ENCODE measurements around the gene CLIC4. TPM values are rescaled to one million over a fixed set of nuclear protein-coding genes. Genes with fewer than 3 reads are reported as not detected.
"Not testable (repeated sequence)": the region's sequence is repeated elsewhere in the genome, so short reads cannot be mapped to it uniquely, and the experiment has no call there.

Gene CLIC4
- total RNA-seq, 4 donors from 2014 or later, result 53.0 to 151 (median 95.3) TPM

DNA sequence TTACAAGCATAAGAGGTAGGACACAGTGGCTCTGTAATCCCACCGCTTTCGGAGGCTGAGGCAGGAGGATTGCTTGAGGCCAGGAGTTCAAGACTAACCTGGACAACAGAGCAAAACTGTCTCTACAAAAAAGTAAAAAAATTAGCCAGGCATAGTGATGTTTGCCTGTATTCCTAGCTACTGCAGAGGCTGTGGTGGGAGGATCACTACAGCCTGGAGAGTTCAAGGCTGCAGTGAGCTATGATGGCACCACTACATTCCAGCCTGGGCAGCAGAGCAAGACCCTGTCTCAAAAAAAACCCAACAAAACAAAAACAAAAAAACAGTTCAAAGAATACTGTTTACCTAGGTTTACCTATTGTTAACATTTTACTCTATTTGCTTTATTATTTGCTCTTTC, 37.4 kb downstream of the CLIC4 start:
- intact Hi-C loops (cut with DNase I), result no loop called here
- 91 to 97% methylated on average over 2 of the region's 2 CpGs for WGBS, 2 donors
- Histone ChIP-seq H3K9me3 (no peaks in the 10 kb centered on the region), H3K36me3 (no peaks in the 10 kb centered on the region), H3K4me3 (replicated peaks in 1 of 3) (no peak overlapping the region), H3K27me3 (no peaks in the 10 kb centered on the region), H3K27ac (no peak overlapping the region), H3K4me1 (peaks cover 0 to 5% of the 10 kb centered on the region in 2 donors)
- TF ChIP-seq, protein P1, sequence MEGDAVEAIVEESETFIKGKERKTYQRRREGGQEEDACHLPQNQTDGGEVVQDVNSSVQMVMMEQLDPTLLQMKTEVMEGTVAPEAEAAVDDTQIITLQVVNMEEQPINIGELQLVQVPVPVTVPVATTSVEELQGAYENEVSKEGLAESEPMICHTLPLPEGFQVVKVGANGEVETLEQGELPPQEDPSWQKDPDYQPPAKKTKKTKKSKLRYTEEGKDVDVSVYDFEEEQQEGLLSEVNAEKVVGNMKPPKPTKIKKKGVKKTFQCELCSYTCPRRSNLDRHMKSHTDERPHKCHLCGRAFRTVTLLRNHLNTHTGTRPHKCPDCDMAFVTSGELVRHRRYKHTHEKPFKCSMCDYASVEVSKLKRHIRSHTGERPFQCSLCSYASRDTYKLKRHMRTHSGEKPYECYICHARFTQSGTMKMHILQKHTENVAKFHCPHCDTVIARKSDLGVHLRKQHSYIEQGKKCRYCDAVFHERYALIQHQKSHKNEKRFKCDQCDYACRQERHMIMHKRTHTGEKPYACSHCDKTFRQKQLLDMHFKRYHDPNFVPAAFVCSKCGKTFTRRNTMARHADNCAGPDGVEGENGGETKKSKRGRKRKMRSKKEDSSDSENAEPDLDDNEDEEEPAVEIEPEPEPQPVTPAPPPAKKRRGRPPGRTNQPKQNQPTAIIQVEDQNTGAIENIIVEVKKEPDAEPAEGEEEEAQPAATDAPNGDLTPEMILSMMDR (IDR thresholded peaks at IDR 0.05), result no peak
- no peak for TF ChIP-seq POLR2A (IDR thresholded peaks at IDR 0.05)
- DNase-seq, result no peak

DNA sequence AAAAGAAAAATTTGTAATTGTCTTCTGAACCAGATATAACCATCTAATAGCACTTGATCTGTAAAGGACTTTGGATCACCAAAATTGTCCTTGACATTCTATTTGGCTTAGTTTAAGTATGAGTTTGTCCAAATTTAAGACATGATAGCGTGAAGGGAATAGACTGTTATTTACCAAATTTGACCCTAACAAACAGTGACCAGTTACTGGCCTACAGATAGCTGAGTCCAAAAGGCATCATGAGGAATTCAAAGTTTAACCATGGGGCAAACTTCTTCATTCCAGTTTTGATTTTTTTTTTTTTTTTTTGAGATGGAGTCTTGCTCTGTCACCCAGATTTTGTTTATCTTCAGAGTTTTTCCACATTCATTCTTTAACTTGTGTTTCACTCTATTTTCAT, 38.5 kb downstream of the CLIC4 start:
- TF ChIP-seq, protein P1 (IDR thresholded peaks at IDR 0.05), result no peak
- no peak for TF ChIP-seq POLR2A (IDR thresholded peaks at IDR 0.05)
- Histone ChIP-seq H3K27ac (no peak overlapping the region), H3K9me3 (no peaks in the 10 kb centered on the region), H3K27me3 (no peaks in the 10 kb centered on the region), H3K4me1 (peaks cover 0 to 5% of the 10 kb centered on the region in 2 donors), H3K4me3 (replicated peaks in 1 of 3) (no peak overlapping the region), H3K36me3 (no peaks in the 10 kb centered on the region)
- intact Hi-C loops (cut with DNase I), result no loop called here
- 81 to 91% methylated on average over 1 of the region's 1 CpG for WGBS, 2 donors
- DNase-seq, result no peak

DNA sequence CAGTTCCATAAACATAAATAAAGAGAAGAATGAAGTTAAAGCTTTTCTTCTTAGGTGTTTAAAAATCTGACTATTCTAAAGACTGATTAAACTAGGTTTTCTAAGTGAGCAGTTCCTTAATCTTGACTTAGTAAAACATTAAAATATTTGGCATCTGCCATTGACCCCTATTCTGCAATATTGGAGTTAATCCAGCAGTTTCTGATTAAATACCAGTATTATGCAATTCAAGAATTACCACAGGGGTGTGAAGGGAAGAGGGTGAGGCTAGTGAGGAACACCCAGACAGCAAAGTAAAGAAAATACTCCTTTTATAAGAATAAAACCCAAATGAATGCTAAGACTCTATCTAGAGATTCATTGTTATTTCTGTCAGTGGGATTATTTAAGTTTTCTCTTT, 40.9 kb downstream of the CLIC4 start:
- TF ChIP-seq, protein P1 (IDR thresholded peaks at IDR 0.05), result no peak
- TF ChIP-seq POLR2A (IDR thresholded peaks at IDR 0.05), result no peak

DNA sequence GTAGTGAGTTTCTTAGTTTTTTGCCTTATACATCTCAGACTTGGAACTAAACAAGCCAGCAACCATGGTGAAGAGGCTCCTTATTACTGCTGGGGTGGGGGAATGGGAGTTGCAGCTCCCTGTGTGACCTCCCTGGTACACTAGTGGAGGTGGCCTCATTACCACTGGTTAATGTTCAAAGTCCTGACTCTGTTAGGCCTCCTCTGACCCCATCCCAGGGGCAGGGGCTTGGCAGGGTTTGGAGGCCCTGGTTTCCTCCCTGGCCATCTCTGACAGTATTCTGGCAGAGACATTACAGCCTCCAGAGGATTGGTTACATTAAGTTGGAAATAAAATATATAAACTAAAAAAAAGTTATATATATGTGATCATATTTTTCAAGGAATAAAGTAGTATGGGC, 45.2 kb downstream of the CLIC4 start:
- Histone ChIP-seq H3K27me3 (no peaks in the 10 kb centered on the region), H3K36me3 (no peaks in the 10 kb centered on the region), H3K4me1 (peaks cover 0 to 5% of the 10 kb centered on the region in 2 donors), H3K9me3 (no peaks in the 10 kb centered on the region), H3K4me3 (replicated peaks in 1 of 3) (no peak overlapping the region), H3K27ac (no peak overlapping the region)
- intact Hi-C loops (cut with DNase I), result no loop called here
- DNase-seq, result no peak
- TF ChIP-seq, protein P1 (IDR thresholded peaks at IDR 0.05), result no peak
- no peak for TF ChIP-seq POLR2A (IDR thresholded peaks at IDR 0.05)

More for the DNA sequence above, 40.9 kb downstream of the CLIC4 start:
- Histone ChIP-seq H3K9me3 (no peaks in the 10 kb centered on the region), H3K27me3 (no peaks in the 10 kb centered on the region), H3K4me1 (peaks cover 0 to 5% of the 10 kb centered on the region in 2 donors), H3K36me3 (no peaks in the 10 kb centered on the region), H3K27ac (no peak overlapping the region), H3K4me3 (replicated peaks in 1 of 3) (no peak overlapping the region)
- DNase-seq, result no peak
- intact Hi-C loops (cut with DNase I), result no loop called here

DNA sequence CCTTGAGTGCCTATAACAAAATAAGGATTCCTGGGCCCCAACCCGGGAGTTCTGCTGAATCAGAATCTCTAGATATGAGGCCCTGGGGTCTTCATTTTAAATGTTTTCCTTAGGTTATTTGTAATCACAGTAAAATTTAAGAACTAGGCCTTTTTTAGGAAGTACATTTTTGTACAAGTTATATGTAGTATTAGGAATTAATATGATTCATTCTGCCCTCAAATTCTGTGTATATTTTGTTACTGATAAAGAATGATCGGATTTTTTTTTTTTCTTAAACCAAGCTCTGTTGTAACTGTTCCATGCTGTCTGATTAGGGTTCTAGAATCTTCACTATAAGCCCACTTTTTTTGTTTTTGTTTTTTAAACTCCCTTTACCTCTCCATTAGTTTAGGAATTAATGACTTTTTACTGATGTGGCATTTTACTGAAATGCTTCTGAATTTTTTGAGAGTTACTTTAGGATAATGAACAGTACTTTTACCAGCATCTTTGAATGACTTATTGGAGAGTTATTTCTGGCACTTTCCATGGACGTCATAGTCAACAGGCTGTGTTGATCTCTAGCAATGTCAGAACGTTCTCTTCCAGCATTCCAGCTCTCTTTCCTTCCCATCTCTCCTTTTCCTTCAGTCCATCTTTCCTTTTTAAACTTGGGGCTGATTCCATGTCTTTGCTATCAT, 48.3 kb downstream of the CLIC4 start:
- intact Hi-C loops (cut with DNase I), result no loop called here
- WGBS, 2 donors, result 65 to 68% methylated on average over 4 of the region's 4 CpGs
- no peaks in the 10 kb centered on the region for H3K36me3 ChIP-seq
- H3K4me1 ChIP-seq, result no peaks in the 10 kb centered on the region
- TF ChIP-seq, protein P1 (IDR thresholded peaks at IDR 0.05), result no peak
- TF ChIP-seq POLR2A (IDR thresholded peaks at IDR 0.05), result no peak
- peak overlapping the region in 2 of 3 donors; percentile 25 to 35 for H3K27ac ChIP-seq
- DNase-seq, result no peak
- no peaks in the 10 kb centered on the region for H3K27me3 ChIP-seq
- no peaks in the 10 kb centered on the region for H3K9me3 ChIP-seq
- no peak overlapping the region for H3K4me3 ChIP-seq (replicated peaks in 1 of 3)

DNA sequence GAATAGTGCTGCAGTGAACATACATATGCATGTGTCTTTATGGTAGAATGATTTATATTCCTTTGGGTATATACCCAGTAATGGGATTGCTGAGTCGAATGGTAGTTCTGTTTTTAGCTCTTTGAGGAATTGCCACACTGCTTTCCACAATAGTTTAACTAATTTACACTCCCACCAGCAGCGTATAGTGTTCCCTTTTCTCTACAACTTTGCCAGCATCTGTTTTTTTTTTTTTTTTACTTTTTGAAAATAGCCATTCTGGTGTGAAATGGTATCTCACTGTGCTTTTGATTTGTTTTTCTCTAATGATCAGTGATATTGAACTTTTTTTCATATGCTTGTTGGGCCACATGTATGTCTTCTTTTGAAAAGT, 48.9 kb downstream of the CLIC4 start:
- H3K4me1 ChIP-seq; H3K36me3 ChIP-seq; H3K27me3 ChIP-seq; DNase-seq; H3K9me3 ChIP-seq; intact Hi-C loops (cut with DNase I); H3K4me3 ChIP-seq (replicated peaks in 1 of 3): not testable (repeated sequence)
- 68 to 81% methylated on average over 2 of the region's 2 CpGs for WGBS, 2 donors
- peak overlapping the region in 1 of 3 donors; percentile 35 for H3K27ac ChIP-seq
